ENCODE results near the gene TLCD3B. TPM values are rescaled to one million over a fixed set of nuclear protein-coding genes. Genes with fewer than 3 reads are reported as not detected.

The TLCD3B gene
- polyA plus RNA-seq, 3 donors, result 0.10 TPM; not detected in 2

DNA sequence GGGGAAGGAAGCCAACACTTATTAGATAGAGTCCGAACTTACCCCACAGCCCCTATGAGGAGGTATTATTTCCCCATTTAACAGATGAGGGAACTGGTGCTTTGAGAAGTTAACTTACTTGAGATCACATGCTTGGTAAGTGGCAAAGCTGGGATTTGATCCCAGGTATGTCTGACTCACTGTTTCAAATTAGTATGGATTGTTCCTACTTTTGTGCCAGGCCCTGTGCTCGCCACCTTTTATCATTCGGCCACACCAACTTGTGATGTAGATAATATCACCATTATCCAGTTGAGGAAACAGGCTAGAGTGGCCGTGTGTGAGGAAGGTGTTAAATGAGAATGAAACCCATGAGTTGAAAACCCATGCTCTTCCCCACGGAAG is 46.3 kb downstream of the TLCD3B start:
- no peak overlapping the region for H3K27ac ChIP-seq (ENCODE audit: low read depth, low read length)
- WGBS, 3 donors, result 85 to 90% (median 88%) methylated on average over 5 of the region's 5 CpGs

DNA sequence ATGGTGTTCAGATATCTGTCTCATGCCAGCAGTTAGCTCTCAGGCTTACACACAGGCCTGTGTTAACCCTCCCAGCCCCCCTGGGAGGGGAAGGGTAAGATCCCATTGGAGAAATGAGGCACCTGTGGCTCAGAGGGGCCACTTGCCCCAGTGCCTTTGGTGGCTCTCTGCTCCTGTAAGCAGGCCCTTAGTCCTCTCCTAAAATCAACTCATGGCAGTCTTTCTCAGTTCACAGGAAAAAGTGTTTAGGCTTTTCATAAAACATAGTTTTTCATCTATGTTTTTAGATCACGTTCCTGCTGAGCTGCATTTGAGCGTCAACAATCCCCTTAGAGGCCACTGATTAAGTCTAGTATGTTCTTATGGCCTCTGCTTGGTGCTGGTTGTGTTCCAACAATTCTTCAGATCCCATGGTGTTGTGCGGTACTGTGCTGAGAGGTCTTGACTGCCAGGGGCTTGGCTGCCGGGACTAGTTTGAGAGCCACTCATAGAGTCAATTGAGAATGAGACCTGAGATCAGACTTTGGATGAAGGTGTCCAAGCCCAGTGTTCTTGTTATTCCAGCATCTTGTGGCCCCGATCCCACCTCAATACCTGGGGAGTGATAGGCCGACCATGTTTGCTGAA is 46.8 kb downstream of the TLCD3B start:
- WGBS, 3 donors, result 85 to 91% (median 88%) methylated on average over 6 of the region's 6 CpGs
- no peak overlapping the region for H3K27ac ChIP-seq (ENCODE audit: low read depth, low read length)

DNA sequence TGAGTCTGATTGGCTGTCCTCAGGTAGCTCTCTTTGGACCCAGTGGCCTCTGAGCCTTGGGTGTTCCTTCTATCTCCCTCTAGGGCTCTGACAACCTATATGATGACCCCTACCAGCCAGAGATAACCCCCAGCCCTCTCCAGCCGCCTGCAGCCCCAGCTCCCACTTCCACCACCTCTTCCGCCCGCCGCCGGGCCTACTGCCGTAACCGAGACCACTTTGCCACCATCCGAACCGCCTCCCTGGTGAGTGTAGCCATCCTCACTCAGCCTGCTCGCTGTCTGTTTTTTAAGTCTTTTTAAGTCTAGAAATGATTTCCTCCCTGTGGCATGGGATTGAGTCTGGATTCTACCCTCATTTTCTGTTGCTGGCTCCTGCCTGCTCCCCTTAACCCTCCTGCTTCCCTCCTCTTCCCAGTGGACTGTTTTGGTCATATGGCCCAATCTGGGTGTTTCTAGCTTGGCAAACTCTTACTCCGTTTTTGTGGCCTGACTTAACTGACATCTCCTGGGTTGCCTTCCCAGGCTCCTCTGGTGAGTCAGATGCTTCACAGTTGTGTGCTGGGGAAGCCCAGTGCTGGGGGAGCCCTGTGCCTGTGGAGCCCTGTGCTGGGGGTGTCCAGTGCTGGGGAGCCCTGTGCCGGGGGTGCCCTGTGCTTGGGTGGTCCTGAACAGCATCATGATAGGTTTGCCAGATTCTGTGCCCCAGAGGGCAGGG is 47.5 kb downstream of the TLCD3B start:
- H3K27ac ChIP-seq (ENCODE audit: low read depth, low read length), result no peak overlapping the region
- 82 to 92% (median 88%) methylated on average over 12 of the region's 12 CpGs for WGBS, 3 donors

GRCh38 chr16:29982560-29983419 is 48.3 kb downstream of the TLCD3B start:
- WGBS, 3 donors, result 84 to 96% (median 90%) methylated on average over 17 to 24 of the region's 24 CpGs
- no peak overlapping the region for H3K27ac ChIP-seq (ENCODE audit: low read depth, low read length)

- no peak overlapping the region for H3K27ac ChIP-seq (ENCODE audit: low read depth, low read length)
- WGBS, 3 donors, result 83 to 92% (median 87%) methylated on average over 9 of the region's 9 CpGs
Measured at GRCh38 chr16:29978564-29979270, 52.4 kb downstream of the TLCD3B start.

GRCh38 chr16:29978081-29978480 is 53.0 kb downstream of the TLCD3B start:
- 86 to 90% (median 89%) methylated on average over 9 of the region's 9 CpGs for WGBS, 3 donors
- no peak overlapping the region for H3K27ac ChIP-seq (ENCODE audit: low read depth, low read length)

GRCh38 chr16:29977063-29977825 is 53.8 kb downstream of the TLCD3B start:
- WGBS, 3 donors, result 56 to 82% (median 66%) methylated on average over 9 of the region's 9 CpGs
- H3K27ac ChIP-seq (ENCODE audit: low read depth, low read length), result no peak overlapping the region

DNA sequence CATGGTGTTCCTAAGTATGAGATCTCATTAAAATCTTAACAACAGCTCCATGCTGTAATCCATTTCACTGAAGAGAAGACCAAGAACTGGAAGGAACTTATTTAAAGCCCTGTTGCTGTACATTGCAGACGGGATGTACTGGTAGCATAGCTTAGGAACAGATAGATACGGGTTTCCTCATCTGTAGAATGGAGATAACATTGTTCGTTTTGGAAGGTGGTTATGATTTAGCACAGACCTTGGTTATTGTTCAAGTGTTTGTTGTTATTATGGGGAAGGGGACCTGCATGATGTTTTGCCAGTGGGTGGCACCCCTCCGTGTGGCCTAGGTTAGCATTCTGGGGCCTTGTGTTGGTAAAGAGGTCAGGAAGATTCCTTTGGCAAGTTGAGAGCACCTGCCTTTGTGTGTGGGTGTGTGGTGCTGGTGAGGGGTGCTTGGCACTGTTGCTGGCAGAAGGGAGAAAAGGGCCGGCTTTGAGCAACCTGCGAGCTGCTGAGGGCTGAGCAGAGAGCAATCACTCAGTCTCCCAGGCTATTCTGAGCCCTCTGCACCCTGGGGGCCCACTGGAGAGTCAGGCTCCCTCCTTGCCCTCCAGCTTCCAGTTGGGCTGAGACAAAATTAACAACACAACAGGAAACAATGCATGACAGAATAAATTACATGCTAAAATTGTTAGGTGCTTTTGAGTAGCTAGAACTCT is 55.1 kb downstream of the TLCD3B start:
- no peak overlapping the region for H3K27ac ChIP-seq (ENCODE audit: low read depth, low read length)
- WGBS, 3 donors, result 15 to 24% (median 19%) methylated on average over 6 of the region's 6 CpGs

- no peak overlapping the region for H3K27ac ChIP-seq (ENCODE audit: low read depth, low read length)
- WGBS, 3 donors, result 42 to 62% (median 51%) methylated on average over 5 of the region's 5 CpGs
Measured at GRCh38 chr16:29975134-29975538, 55.9 kb downstream of the TLCD3B start.

Other genes starting within 250 kb of the TLCD3B start
- 10 to 100 TPM; 19.7 to 32.1 (median 29.8) TPM for gene KIF22, start 240.5 kb downstream of the TLCD3B start, polyA plus RNA-seq
- gene MAZ, start 224.7 kb downstream of the TLCD3B start, polyA plus RNA-seq, result 100 to 1,000 TPM in 1 of 3 donors, 10 to 100 TPM in 2; 74.2 to 137 (median 83.9) TPM
- 1 to 10 TPM in 1 of 3 donors, under 1 TPM in 2; 0.56 to 3.7 (median 0.95) TPM for gene PRRT2, start 219.1 kb downstream of the TLCD3B start, polyA plus RNA-seq
- gene PAGR1, start 215.1 kb downstream of the TLCD3B start, polyA plus RNA-seq, result 10 to 100 TPM; 15.2 to 33.3 (median 18.5) TPM
- 100 to 1,000 TPM in 2 of 3 donors, 10 to 100 TPM in 1; 90.1 to 104 (median 103) TPM for gene MVP, start 210.8 kb downstream of the TLCD3B start, polyA plus RNA-seq
- gene CDIPT, start 168.0 kb downstream of the TLCD3B start, polyA plus RNA-seq, result 100 to 1,000 TPM in 2 of 3 donors, 10 to 100 TPM in 1; 84.2 to 133 (median 122) TPM
- 10 to 100 TPM in 1 of 3 donors, 1 to 10 TPM in 1, under 1 TPM in 1; 0.11 to 11.5 (median 1.4) TPM for gene SEZ6L2, start 131.7 kb downstream of the TLCD3B start, polyA plus RNA-seq
- gene ASPHD1, start 130.8 kb downstream of the TLCD3B start, polyA plus RNA-seq, result 1 to 10 TPM; 3.0 to 7.0 (median 4.5) TPM
- 10 to 100 TPM in 2 of 3 donors, 1 to 10 TPM in 1; 6.5 to 13.0 (median 10.5) TPM for gene KCTD13, start 105.0 kb downstream of the TLCD3B start, polyA plus RNA-seq
- 100 to 1,000 TPM in 2 of 3 donors, 10 to 100 TPM in 1; 91.4 to 182 (median 115) TPM for gene TMEM219, start 69.2 kb downstream of the TLCD3B start, polyA plus RNA-seq
- 10 to 100 TPM; 15.2 to 47.6 (median 32.2) TPM for gene TAOK2, start 57.4 kb downstream of the TLCD3B start, polyA plus RNA-seq
- 10 to 100 TPM; 10.1 to 14.8 (median 14.2) TPM for gene HIRIP3, start 35.7 kb downstream of the TLCD3B start, polyA plus RNA-seq
- 10 to 100 TPM; 37.3 to 69.5 (median 50.1) TPM for gene INO80E, start 35.0 kb downstream of the TLCD3B start, polyA plus RNA-seq
- 1 to 10 TPM in 1 of 3 donors, under 1 TPM in 2; 0.25 to 1.9 (median 0.38) TPM for gene DOC2A, start 20.2 kb downstream of the TLCD3B start, polyA plus RNA-seq
- not detected for gene C16orf92, start 8.1 kb downstream of the TLCD3B start, polyA plus RNA-seq
- gene ALDOA, start 34.5 kb upstream of the TLCD3B start, polyA plus RNA-seq, result 1,000 to 10,000 TPM in 1 of 3 donors, 100 to 1,000 TPM in 2; 551 to 1,251 (median 711) TPM
- gene PPP4C, start 44.7 kb upstream of the TLCD3B start, polyA plus RNA-seq, result 10 to 100 TPM; 45.7 to 93.1 (median 79.4) TPM
- 1 to 10 TPM in 1 of 3 donors, under 1 TPM in 2; 0.67 to 1.3 (median 0.73) TPM for gene TBX6, start 60.7 kb upstream of the TLCD3B start, polyA plus RNA-seq
- gene YPEL3, start 64.9 kb upstream of the TLCD3B start, polyA plus RNA-seq, result 100 to 1,000 TPM in 1 of 3 donors, 10 to 100 TPM in 2; 70.2 to 217 (median 86.0) TPM
- 1 to 10 TPM; 1.2 to 5.6 (median 3.4) TPM for gene GDPD3, start 82.3 kb upstream of the TLCD3B start, polyA plus RNA-seq
- gene MAPK3, start 91.9 kb upstream of the TLCD3B start, polyA plus RNA-seq, result 100 to 1,000 TPM in 2 of 3 donors, 10 to 100 TPM in 1; 25.2 to 143 (median 108) TPM
- 10 to 100 TPM; 14.9 to 73.1 (median 72.4) TPM for gene CORO1A, start 152.3 kb upstream of the TLCD3B start, polyA plus RNA-seq
- gene BOLA2B, start 162.4 kb upstream of the TLCD3B start, polyA plus RNA-seq, result 100 to 1,000 TPM in 2 of 3 donors, 10 to 100 TPM in 1; 77.5 to 143 (median 136) TPM
- gene SLX1A, start 162.6 kb upstream of the TLCD3B start, polyA plus RNA-seq, result 10 to 100 TPM; 33.5 to 60.0 (median 44.0) TPM
- 10 to 100 TPM in 1 of 3 donors, 1 to 10 TPM in 2; 4.9 to 20.1 (median 5.0) TPM for gene SULT1A3, start 168.0 kb upstream of the TLCD3B start, polyA plus RNA-seq
- gene NPIPB13, start 217.2 kb upstream of the TLCD3B start, polyA plus RNA-seq, result 1 to 10 TPM; 2.7 to 5.5 (median 3.0) TPM

Measured in adipose tissue (tissue), 3 donors.